ENCODE measurements around the gene AP1S3.

Gene AP1S3

DNA sequence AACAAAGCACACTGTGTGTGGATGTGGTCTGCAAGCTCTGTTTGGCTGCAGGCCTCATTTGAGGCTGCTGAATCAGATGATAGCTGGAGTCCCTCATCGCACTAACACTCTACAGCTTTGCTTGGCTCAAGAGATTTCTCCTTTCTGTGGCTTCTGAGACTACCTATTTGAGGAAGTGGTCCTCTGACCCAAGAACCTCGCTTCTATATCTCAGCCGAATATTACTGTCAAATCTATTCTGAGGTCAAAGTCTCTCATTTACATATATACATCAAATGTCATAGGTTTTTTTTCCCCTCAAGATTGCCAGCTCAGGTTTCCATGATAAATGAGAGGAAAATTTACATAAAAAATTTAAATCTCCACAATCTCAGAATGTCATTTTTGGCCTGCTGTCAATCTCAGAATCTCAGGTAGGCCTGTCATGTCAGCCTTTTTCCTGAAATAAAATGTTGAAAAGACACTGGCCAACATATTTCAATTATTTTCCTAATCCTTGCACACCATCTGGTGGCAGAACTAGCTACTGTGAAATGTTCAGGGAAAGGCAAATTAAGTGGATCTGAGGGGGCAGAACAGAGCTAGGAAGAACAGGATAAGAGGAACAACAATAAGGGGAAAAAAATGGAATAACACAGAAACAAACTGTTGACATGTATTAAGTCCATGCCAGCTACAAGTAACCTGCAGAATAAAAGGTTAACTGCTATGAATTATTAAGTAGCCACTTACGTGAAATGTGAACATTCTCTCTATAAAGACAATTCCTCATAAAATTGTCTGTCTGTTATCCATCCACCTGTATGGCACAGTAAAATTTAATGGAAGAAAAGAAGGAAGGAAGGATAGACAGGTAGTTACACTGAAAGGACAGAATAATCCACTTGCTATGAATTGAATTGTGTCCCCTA is 39.3 kb downstream of the AP1S3 start:
- no peaks in the 10 kb centered on the region for H3K4me1 ChIP-seq (ENCODE audit: insufficient read depth, low read length, poor library complexity, severe bottlenecking)
- no peaks in the 10 kb centered on the region for H4K20me1 ChIP-seq (ENCODE audit: insufficient read depth, low read length, poor library complexity, severe bottlenecking)
- no peaks in the 10 kb centered on the region for H3F3A ChIP-seq (ENCODE audit: low read depth)
- H2AFZ ChIP-seq (ENCODE audit: low read length), result no peak overlapping the region
- no peak overlapping the region for H3K4me3 ChIP-seq (ENCODE audit: low read length, poor library complexity, severe bottlenecking)
- H3K79me2 ChIP-seq (ENCODE audit: insufficient read depth, low read length), result no peaks in the 10 kb centered on the region
- no peak for TF ChIP-seq EZH2phosphoT487 (IDR thresholded peaks at IDR 0.05; ENCODE audit: borderline replicate concordance)
- TF ChIP-seq CTCF (conservative IDR thresholded peaks at IDR 0.05; ENCODE audit: low read length), result peak; percentile 66
- no peak overlapping the region for H3K4me2 ChIP-seq (ENCODE audit: low read depth, low read length, poor library complexity, severe bottlenecking)
- no peaks in the 10 kb centered on the region for H3K9me2 ChIP-seq (replicated peaks; ENCODE audit: low read depth, low read length)
- no peaks in the 10 kb centered on the region for H3K9me3 ChIP-seq (ENCODE audit: insufficient read depth, low read depth, low read length)
- no peaks in the 10 kb centered on the region for H3K36me3 ChIP-seq (ENCODE audit: insufficient read depth, low read length)
- no peaks in the 10 kb centered on the region for H3K27me3 ChIP-seq (ENCODE audit: insufficient read depth, low read length, poor library complexity, severe bottlenecking)
- no peak overlapping the region for H3K9ac ChIP-seq (ENCODE audit: low read depth, low read length, poor library complexity, severe bottlenecking)

GRCh38 chr2:223797037-223797436 is 40.3 kb downstream of the AP1S3 start:
- no peaks in the 10 kb centered on the region for H3K9me2 ChIP-seq (replicated peaks; ENCODE audit: low read depth, low read length)
- H3K4me2 ChIP-seq (ENCODE audit: low read depth, low read length, poor library complexity, severe bottlenecking), result no peak overlapping the region
- no peaks in the 10 kb centered on the region for H3F3A ChIP-seq (ENCODE audit: low read depth)
- no peaks in the 10 kb centered on the region for H4K20me1 ChIP-seq (ENCODE audit: insufficient read depth, low read length, poor library complexity, severe bottlenecking)
- H3K27me3 ChIP-seq (ENCODE audit: insufficient read depth, low read length, poor library complexity, severe bottlenecking), result no peaks in the 10 kb centered on the region
- TF ChIP-seq CTCF (conservative IDR thresholded peaks at IDR 0.05; ENCODE audit: low read length) (no peak), EZH2phosphoT487 (IDR thresholded peaks at IDR 0.05; ENCODE audit: borderline replicate concordance) (no peak)
- no peaks in the 10 kb centered on the region for H3K36me3 ChIP-seq (ENCODE audit: insufficient read depth, low read length)
- no peak overlapping the region for H3K4me3 ChIP-seq (ENCODE audit: low read length, poor library complexity, severe bottlenecking)
- no peak overlapping the region for H3K9ac ChIP-seq (ENCODE audit: low read depth, low read length, poor library complexity, severe bottlenecking)
- no peaks in the 10 kb centered on the region for H3K79me2 ChIP-seq (ENCODE audit: insufficient read depth, low read length)
- H2AFZ ChIP-seq (ENCODE audit: low read length), result no peak overlapping the region
- no peaks in the 10 kb centered on the region for H3K4me1 ChIP-seq (ENCODE audit: insufficient read depth, low read length, poor library complexity, severe bottlenecking)
- no peaks in the 10 kb centered on the region for H3K9me3 ChIP-seq (ENCODE audit: insufficient read depth, low read depth, low read length)

DNA sequence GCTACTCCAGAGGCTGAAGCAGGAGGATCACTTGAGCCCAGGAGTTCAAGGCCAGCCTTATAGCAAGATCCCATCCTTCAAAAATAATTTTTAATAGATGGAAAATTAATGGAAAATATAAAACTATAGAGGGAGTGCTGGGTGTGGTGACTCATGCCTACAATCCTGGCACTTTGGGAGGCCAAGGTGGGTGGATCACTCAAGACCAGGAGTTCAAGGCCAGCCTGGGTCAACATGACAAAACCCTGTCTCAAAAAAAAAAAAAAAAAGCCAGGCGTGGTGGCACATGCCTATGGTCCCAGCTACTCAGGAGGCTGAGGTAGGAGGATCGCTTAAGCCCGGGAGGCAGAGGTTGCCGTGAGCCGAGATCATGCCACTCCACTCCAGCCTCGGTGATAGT is 48.0 kb downstream of the AP1S3 start:
- no peak overlapping the region for H3K4me3 ChIP-seq (ENCODE audit: low read length, poor library complexity, severe bottlenecking)
- no peaks in the 10 kb centered on the region for H4K20me1 ChIP-seq (ENCODE audit: insufficient read depth, low read length, poor library complexity, severe bottlenecking)
- H3K36me3 ChIP-seq (ENCODE audit: insufficient read depth, low read length), result no peaks in the 10 kb centered on the region
- H3K27me3 ChIP-seq (ENCODE audit: insufficient read depth, low read length, poor library complexity, severe bottlenecking), result no peaks in the 10 kb centered on the region
- H3K4me2 ChIP-seq (ENCODE audit: low read depth, low read length, poor library complexity, severe bottlenecking), result no peak overlapping the region
- no peak overlapping the region for H2AFZ ChIP-seq (ENCODE audit: low read length)
- no peaks in the 10 kb centered on the region for H3K9me3 ChIP-seq (ENCODE audit: insufficient read depth, low read depth, low read length)
- TF ChIP-seq CTCF (conservative IDR thresholded peaks at IDR 0.05; ENCODE audit: low read length) (no peak), EZH2phosphoT487 (IDR thresholded peaks at IDR 0.05; ENCODE audit: borderline replicate concordance) (no peak)
- H3F3A ChIP-seq (ENCODE audit: low read depth), result no peaks in the 10 kb centered on the region
- no peaks in the 10 kb centered on the region for H3K9me2 ChIP-seq (replicated peaks; ENCODE audit: low read depth, low read length)
- no peaks in the 10 kb centered on the region for H3K4me1 ChIP-seq (ENCODE audit: insufficient read depth, low read length, poor library complexity, severe bottlenecking)
- H3K9ac ChIP-seq (ENCODE audit: low read depth, low read length, poor library complexity, severe bottlenecking), result no peak overlapping the region
- H3K79me2 ChIP-seq (ENCODE audit: insufficient read depth, low read length), result no peaks in the 10 kb centered on the region

All from Loucy (cell line).